Panc1 (cell line): Measurements from ENCODE around the gene APOC3. TPM values are rescaled to one million over a fixed set of nuclear protein-coding genes. Genes with fewer than 3 reads are reported as not detected.

ENCODE experiments used
- ATAC-seq: fragments of 200-7000 bp; cut with Tn5 transposase; 2 replicates; pipeline ENCODE4 v1.9.1; 2020; ENCODE audit warnings: mild to moderate bottlenecking, moderate library complexity
- BruUV-seq: library from RNA; stranded (reverse); fragments of 400-500 nt; replicated peaks from 2 replicates; lab custom pipeline; 2021; lab: Mats Ljungman, UMichigan
- CTCF ChIA-PET: fragments of 300-600 bp; sonication (Branson Sonifier 250); formaldehyde crosslinking; loops from one replicate; lab custom pipeline; 2022; ENCODE audit warnings: antibody characterized with exemption; lab: Charles Lee
- POLR2A ChIA-PET: fragments of 300-600 bp; sonication (Branson Sonifier 250); formaldehyde crosslinking; loops from one replicate; lab custom pipeline; 2022; ENCODE audit warnings: antibody characterized with exemption; lab: Charles Lee
- DNase-seq: peaks from one replicate; pipeline ENCODE4 v3.0.0-alpha.2; 2010; ENCODE audit warnings: low read depth, low spot score
- H3K27ac ChIP-seq: 2 replicates; pipeline ENCODE4 v1.5.1; 2011; ENCODE audit warnings: mild to moderate bottlenecking, low read length, inconsistent platforms
- H3K27me3 ChIP-seq: fragments of 200-500 bp; sonication (Bioruptor generic); 2 replicates; pipeline ENCODE4 v1.6.0; 2014; ENCODE audit warnings: low read length, inconsistent platforms; ENCODE audit not compliant: control insufficient read depth, insufficient read depth
- H3K36me3 ChIP-seq: fragments of 200-500 bp; sonication (Bioruptor generic); 2 replicates; pipeline ENCODE4 v1.5.1; 2014; ENCODE audit warnings: inconsistent platforms, mild to moderate bottlenecking, low read length, moderate library complexity; ENCODE audit not compliant: control insufficient read depth, insufficient read depth
- H3K4me1 ChIP-seq: 2 replicates; pipeline ENCODE4 v1.5.1; 2011; ENCODE audit warnings: inconsistent platforms, mild to moderate bottlenecking, low read length, moderate library complexity; ENCODE audit not compliant: control insufficient read depth, insufficient read depth
- H3K4me3 ChIP-seq, 2 experiments: 2 replicates each; pipeline ENCODE4 v1.5.1; 2011 to 2012; ENCODE audit warnings: low read depth in 2 of 2, low read length in 2 of 2, mild to moderate bottlenecking in 2 of 2, inconsistent platforms in 1 of 2, moderate library complexity in 1 of 2
- H3K9me3 ChIP-seq: fragments of 200-500 bp; sonication (Bioruptor generic); 2 replicates; pipeline ENCODE4 v1.5.1; 2014; ENCODE audit warnings: low read depth, mild to moderate bottlenecking, inconsistent platforms, low read length, moderate library complexity; ENCODE audit not compliant: control insufficient read depth, insufficient read depth
- CTCF ChIP-seq: fragments of 450-650 bp; IDR thresholded peaks from 2 replicates; pipeline ENCODE4 v1.5.1; 2017; ENCODE audit warnings: mild to moderate bottlenecking
- POLR2AphosphoS5 ChIP-seq: IDR thresholded peaks from 2 replicates; pipeline ENCODE4 v1.6.1; 2012; ENCODE audit warnings: mild to moderate bottlenecking, low read depth, low read length, moderate library complexity
- REST ChIP-seq, 2 experiments: IDR thresholded peaks; 2 replicates each; pipeline ENCODE4 v1.6.1; 2011 to 2012; ENCODE audit warnings: low read depth in 2 of 2, control low read depth in 1 of 2, low read length in 1 of 2, mild to moderate bottlenecking in 1 of 2, moderate library complexity in 1 of 2; ENCODE audit not compliant: insufficient read depth in 1 of 2
- SIN3A ChIP-seq: IDR thresholded peaks from 2 replicates; pipeline ENCODE4 v1.6.1; 2012; ENCODE audit warnings: low read depth, mild to moderate bottlenecking, low read length, moderate library complexity, borderline replicate concordance; ENCODE audit not compliant: insufficient read depth
- TCF7L2 ChIP-seq: IDR thresholded peaks from 2 replicates; pipeline ENCODE4 v1.6.1; 2011; ENCODE audit warnings: mild to moderate bottlenecking, low read depth, low read length, inconsistent platforms
- in situ Hi-C: cut with HindIII; loops from 2 replicates; pipeline ENCODE4 v1.10.0; 2016; ENCODE audit warnings: low sequenced_read_pairs, low pct_unique_long_range_greater_than_20kb
- intact Hi-C: fragments of 100-400 bp; cut with micrococcal nuclease; formaldehyde crosslinking; loops from one replicate; pipeline ENCODE4 v1.10.0; 2022; ENCODE audit not compliant: unreplicated experiment
- total RNA-seq: library from RNA; stranded (reverse); gene quantifications from one replicate; pipeline ENCODE4 v1.2.1, GENCODE V29; 2021; ENCODE audit not compliant: unreplicated experiment

APOC3 gene
- total RNA-seq, 1 experiment from 2014 or later: 1.2 TPM

- no peak for TF ChIP-seq TCF7L2
- TF ChIP-seq CTCF: no peak
- TF ChIP-seq POLR2AphosphoS5: no peak
- no peak for TF ChIP-seq REST (IDR thresholded peaks at IDR 0.05; ENCODE audit: insufficient read depth in 1 of 2, low read depth in 2 of 2, low read length in 1 of 2)
- TF ChIP-seq SIN3A: no peak
- ChIA-PET CTCF (no interaction called here), POLR2A (no interaction called here)
- Histone ChIP-seq H3K27ac (no peak overlapping the region), H3K4me1 (no peaks in the 10 kb centered on the region), H3K9me3 (no peaks in the 10 kb centered on the region), H3K27me3 (no peaks in the 10 kb centered on the region), H3K4me3 (no peak overlapping the region), H3K36me3 (0 out of 2 replicates have a peak, but pooled peaks cover 2% of the 10 kb centered on the region)
- BruUV-seq: no TSS peak
- no peak for DNase-seq
- ATAC-seq: no peak
- in situ Hi-C loops (no loop called here), intact Hi-C loops (loop anchor here (10.0 kb wide), 1 partner anchor 342 kb away; no protein-coding TSS in a partner anchor)
Observed at GRCh38 chr11:116882386-116882785, 52.7 kb downstream of the APOC3 start.

Other genes starting within 250 kb of the APOC3 start
- gene BUD13, start 56.9 kb upstream of the APOC3 start, total RNA-seq: 30.0 TPM
- 139 TPM for gene ZPR1, start 41.9 kb upstream of the APOC3 start, total RNA-seq
- gene APOA5, start 38.0 kb upstream of the APOC3 start, total RNA-seq: 0.39 TPM
- gene APOA4, start 6.6 kb upstream of the APOC3 start, total RNA-seq: not detected
- gene APOA1, start 7.7 kb downstream of the APOC3 start, total RNA-seq: 1.7 TPM